ENCODE data around the gene TP53TG3D.
"Not testable (repeated sequence)": the region's sequence is repeated elsewhere in the genome, so short reads cannot be mapped to it uniquely, and the experiment has no call there.

The TP53TG3D gene

DNA sequence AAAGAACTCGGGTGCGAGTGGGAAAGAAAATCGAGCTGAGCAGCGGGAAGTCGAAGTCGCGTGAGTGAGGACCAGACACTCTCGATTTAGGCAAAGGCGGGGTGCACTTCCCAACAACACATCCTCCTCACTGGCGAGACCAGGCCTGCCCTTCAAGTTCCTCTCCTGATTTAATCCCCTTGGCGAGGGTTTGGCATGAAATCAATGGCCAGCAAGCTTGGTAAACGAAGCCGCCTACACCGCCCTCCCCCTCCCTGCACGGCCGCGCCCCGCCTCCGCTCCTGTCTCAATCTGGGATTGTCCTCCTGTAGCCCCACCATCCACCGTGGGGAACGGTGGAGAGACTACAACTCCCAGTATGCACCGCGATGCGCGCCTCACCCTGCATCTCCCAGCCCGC lies at the start of gene TP53TG3D:
Gene TP53TG3D (plus strand): TSS at position 301 of the 400 bp plus-strand sequence. CDS start 68 bp downstream, at position 369.
- H3K27ac ChIP-seq = not testable (repeated sequence)

DNA sequence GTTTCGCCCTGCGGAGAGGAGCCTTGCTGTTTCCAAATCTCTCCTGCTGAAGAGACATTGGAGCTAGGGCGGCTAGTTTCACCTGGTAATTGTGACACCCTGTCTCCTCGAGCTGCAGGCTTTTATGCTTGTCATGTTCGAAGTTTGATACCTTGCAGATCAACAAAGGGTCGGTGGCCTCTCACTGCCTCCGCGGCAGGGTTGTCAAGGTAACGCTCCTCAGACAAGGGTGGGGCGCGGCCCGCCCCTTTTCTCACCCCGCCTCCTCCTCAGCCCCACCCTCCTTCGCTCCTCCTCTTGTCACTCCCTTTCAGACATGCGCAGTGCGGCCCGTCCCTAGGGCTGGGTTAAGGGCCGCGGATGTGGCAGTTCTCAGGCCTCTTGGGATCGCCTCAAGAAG lies 421 bp downstream of the TP53TG3D start:
- not testable (repeated sequence) for H3K27ac ChIP-seq

GRCh38 chr16:32261526-32261925 lies 8.4 kb downstream of the TP53TG3D start:
- not testable (repeated sequence) for H3K27ac ChIP-seq

DNA sequence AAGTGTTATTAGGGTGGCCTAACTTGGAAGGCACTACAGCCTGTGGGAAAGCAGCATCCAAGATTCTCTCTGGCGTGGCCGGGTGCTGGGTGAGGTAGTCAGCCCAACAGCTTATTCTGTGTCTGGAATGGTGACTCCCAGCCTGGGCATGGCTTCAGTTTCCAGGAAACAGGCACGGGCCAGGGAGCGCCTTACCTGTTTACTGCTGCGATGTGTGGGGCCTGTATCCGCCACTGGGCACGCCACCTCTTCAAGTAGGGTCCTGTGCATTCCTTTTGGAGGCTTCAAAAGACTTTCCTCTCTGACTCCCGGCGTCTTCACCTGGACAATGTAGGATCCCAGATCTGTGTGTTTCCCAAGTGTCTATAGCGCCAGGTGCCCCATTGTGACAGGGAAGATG lies 10.5 kb downstream of the TP53TG3D start:
- H3K27ac ChIP-seq = not testable (repeated sequence)

GRCh38 chr16:32281910-32282309 lies 28.8 kb downstream of the TP53TG3D start:
- not testable (repeated sequence) for H3K27ac ChIP-seq

DNA sequence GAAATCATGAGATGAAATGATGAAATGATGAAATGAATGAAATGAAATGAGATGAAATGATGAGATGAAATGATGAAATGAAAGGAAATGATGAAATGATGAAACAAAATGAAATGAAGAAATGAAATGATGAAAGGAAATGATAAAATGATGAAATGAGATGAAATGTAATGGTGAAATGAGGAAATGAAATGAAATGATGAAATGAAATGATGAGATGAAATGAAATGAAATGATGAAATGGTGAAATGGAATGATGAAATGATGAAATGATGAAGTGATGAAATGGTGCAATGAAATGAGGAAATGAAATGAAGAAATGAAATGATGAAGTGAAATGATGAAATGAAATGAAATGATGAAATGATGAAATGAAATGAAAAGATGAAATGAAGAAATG lies 29.9 kb downstream of the TP53TG3D start:
- not testable (repeated sequence) for H3K27ac ChIP-seq

DNA sequence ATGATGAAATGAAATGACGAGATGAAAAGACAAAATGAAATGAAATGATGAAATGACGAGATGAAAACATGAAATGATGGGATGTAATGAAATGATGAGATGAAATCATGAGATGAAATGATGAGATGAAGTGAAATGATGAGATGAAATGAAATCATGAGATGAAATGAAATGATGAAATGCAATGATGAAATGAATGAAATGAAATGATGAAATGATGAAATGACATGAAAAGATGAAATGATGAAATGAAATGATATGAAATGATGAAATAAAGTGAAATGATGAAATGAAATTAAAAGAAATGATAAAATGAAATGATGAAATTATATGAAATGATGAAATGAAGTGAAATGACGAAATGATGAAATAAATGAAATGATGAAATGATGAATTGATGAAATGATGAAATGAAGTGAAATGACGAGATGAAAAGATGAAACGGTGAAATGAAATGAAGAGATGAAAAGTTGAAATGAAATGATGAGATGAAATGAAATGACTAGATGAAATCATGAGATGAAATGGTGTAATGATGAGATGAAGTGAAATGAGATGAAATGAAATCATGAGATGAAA lies 30.9 kb downstream of the TP53TG3D start:
- H3K27ac ChIP-seq = not testable (repeated sequence)

DNA sequence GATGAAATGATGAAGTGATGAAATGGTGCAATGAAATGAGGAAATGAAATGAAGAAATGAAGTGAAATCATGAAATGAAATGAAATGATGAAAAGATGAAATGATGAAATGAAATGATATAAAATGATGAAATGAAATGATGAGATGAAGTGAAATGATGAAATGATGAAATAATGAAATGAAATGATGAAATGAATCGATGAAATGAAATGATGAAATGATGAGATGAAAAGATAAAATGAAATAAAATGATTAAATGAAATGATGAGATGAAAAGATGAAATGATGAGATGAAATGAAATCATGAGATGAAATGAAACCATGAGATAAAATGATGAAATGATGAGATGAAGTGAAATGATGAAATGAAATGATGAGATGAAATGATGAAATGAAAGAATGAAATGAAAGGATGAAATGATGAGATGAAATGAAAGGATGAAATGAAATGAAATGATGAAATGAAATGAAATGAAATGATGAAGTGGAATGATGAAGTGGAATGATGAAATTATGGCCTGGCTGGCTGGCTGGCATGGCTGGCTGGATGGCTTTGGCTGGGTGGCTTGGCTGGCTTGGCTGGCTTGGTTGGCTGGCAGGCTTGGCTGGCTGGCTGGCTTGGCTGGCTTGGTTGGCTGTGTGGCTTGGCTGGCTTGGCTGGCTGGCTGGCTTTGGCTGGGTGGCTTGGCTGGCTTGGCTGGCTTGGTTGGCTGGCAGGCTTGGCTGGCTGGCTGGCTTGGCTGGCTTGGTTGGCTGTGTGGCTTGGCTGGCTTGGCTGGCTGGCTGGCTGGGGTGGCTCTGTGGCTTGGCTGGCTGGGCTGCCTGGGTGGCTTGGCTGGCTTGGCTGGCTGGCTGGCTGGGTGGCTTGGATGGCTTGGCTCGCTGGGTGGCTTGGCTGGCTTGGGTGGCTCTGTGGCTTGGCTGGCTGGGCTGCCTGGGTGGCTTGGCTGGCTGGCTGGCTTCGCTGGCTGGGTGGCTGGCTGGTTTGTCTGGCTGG lies 32.0 kb downstream of the TP53TG3D start:
- not testable (repeated sequence) for H3K27ac ChIP-seq

GRCh38 chr16:32286193-32286592 lies 33.1 kb downstream of the TP53TG3D start:
- not testable (repeated sequence) for H3K27ac ChIP-seq

DNA sequence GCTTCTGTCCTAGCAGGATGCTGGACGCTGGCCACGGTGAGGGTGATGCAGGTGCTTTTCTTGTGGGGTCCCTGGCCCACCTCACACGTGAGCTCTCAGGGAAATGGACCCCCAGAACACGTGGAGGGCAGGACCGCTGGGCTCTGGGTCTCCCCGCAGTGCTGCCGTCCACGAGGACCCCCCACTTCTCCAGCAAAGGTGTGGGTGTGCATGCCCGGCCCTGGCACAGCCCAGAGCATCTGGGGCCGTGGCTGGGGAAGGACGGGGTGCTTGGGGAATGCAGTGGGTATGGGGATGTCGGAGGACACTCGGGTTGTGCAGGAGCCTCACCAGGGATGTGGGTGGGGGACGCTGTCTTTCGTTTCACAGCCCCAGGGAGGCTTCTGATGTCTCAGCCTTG lies 34.7 kb downstream of the TP53TG3D start:
- H3K27ac ChIP-seq = not testable (repeated sequence)

GRCh38 chr16:32289197-32289596 lies 36.1 kb downstream of the TP53TG3D start:
- H3K27ac ChIP-seq = not testable (repeated sequence)

GRCh38 chr16:32302776-32303175 lies 49.7 kb downstream of the TP53TG3D start:
- not testable (repeated sequence) for H3K27ac ChIP-seq

All from 22Rv1 (cell line).